ENCODE results near the gene SUCLG1. TPM values are rescaled to one million over a fixed set of nuclear protein-coding genes. Genes with fewer than 3 reads are reported as not detected.
"Not testable (repeated sequence)": the region's sequence is repeated elsewhere in the genome, so short reads cannot be mapped to it uniquely, and the experiment has no call there.

Gene SUCLG1
- total and polyA plus RNA-seq, 3 donors from 2014 or later, result 48.0 to 80.4 (median 50.6) TPM

GRCh38 chr2:84472856-84473565 is 13.9 kb upstream of the SUCLG1 start:
- H3K9me3 ChIP-seq, result no peaks in the 10 kb centered on the region
- no peak overlapping the region for H3K27ac ChIP-seq
- intact Hi-C loops (cut with DNase I; ENCODE audit: low total_unique reads), result no loop called here
- H3K4me3 ChIP-seq, result no peak overlapping the region
- H3K27me3 ChIP-seq, result no peaks in the 10 kb centered on the region
- no peak for DNase-seq
- no peaks in the 10 kb centered on the region for H3K36me3 ChIP-seq (ENCODE audit: low read depth, missing control alignments)
- WGBS, 2 donors, result 78 to 81% methylated on average over 6 of the region's 6 CpGs
- H3K4me1 ChIP-seq, result no peaks in the 10 kb centered on the region
- no peak for TF ChIP-seq POLR2A (IDR thresholded peaks at IDR 0.05)
- TF ChIP-seq CTCF (IDR thresholded peaks at IDR 0.05), result no peak

GRCh38 chr2:84472423-84472822 is 13.3 kb upstream of the SUCLG1 start:
- 68 to 75% methylated on average over 2 of the region's 2 CpGs for WGBS, 2 donors
- DNase-seq; H3K4me3 ChIP-seq; H3K9me3 ChIP-seq; H3K27ac ChIP-seq; H3K27me3 ChIP-seq; H3K4me1 ChIP-seq; H3K36me3 ChIP-seq (ENCODE audit: low read depth, missing control alignments); intact Hi-C loops (cut with DNase I; ENCODE audit: low total_unique reads): not testable (repeated sequence)

- no peak for TF ChIP-seq CTCF (IDR thresholded peaks at IDR 0.05)
- TF ChIP-seq POLR2A (IDR thresholded peaks at IDR 0.05), result no peak
- no peak overlapping the region for H3K4me3 ChIP-seq
- H3K4me1 ChIP-seq, result no peaks in the 10 kb centered on the region
- intact Hi-C loops (cut with DNase I; ENCODE audit: low total_unique reads), result no loop called here
- H3K36me3 ChIP-seq (ENCODE audit: low read depth, missing control alignments), result no peaks in the 10 kb centered on the region
- H3K27ac ChIP-seq, result no peak overlapping the region
- WGBS, 2 donors, result 94 to 100% methylated on average over 1 of the region's 1 CpG
- no peaks in the 10 kb centered on the region for H3K9me3 ChIP-seq
- no peak for DNase-seq
- no peaks in the 10 kb centered on the region for H3K27me3 ChIP-seq
Measured at GRCh38 chr2:84467389-84467788, 8.3 kb upstream of the SUCLG1 start.

GRCh38 chr2:84461310-84461709 is 2.2 kb upstream of the SUCLG1 start:
- TF ChIP-seq CTCF (IDR thresholded peaks at IDR 0.05) (no peak), POLR2A (IDR thresholded peaks at IDR 0.05) (no peak)
- intact Hi-C loops (cut with DNase I; ENCODE audit: low total_unique reads), result no loop called here
- no peak for DNase-seq
- WGBS, 2 donors, result 87 to 97% methylated on average over 3 of the region's 3 CpGs
- H3K9me3 ChIP-seq, result no peaks in the 10 kb centered on the region
- H3K27ac ChIP-seq, result no peak overlapping the region
- H3K36me3 ChIP-seq (ENCODE audit: low read depth, missing control alignments), result no peaks in the 10 kb centered on the region
- peaks cover 12% of the 10 kb centered on the region for H3K4me1 ChIP-seq
- no peak overlapping the region for H3K4me3 ChIP-seq
- H3K27me3 ChIP-seq, result no peaks in the 10 kb centered on the region

- intact Hi-C loops (cut with DNase I; ENCODE audit: low total_unique reads), result no loop called here
- no peak for DNase-seq
- Histone ChIP-seq H3K4me1 (peaks cover 12% of the 10 kb centered on the region), H3K36me3 (ENCODE audit: low read depth, missing control alignments) (no peaks in the 10 kb centered on the region), H3K4me3 (no peak overlapping the region), H3K27ac (no peak overlapping the region), H3K9me3 (no peaks in the 10 kb centered on the region), H3K27me3 (no peaks in the 10 kb centered on the region)
- TF ChIP-seq CTCF (IDR thresholded peaks at IDR 0.05) (no peak), POLR2A (IDR thresholded peaks at IDR 0.05) (no peak)
- WGBS, 2 donors, result 78 to 89% methylated on average over 2 of the region's 2 CpGs
Measured at GRCh38 chr2:84460670-84461069, 1.6 kb upstream of the SUCLG1 start.

Measured in testis (tissue), 3 donors.